CD4-positive, alpha-beta T cell treated with Interleukin-17A for 4 hours (primary cell): ENCODE results near the gene BABAM2.

Experiments
- DNase-seq: peaks from one replicate; pipeline ENCODE4 v3.0.0-alpha.2; 2020; ENCODE audit warnings: mixed read lengths

The BABAM2 gene

DNA sequence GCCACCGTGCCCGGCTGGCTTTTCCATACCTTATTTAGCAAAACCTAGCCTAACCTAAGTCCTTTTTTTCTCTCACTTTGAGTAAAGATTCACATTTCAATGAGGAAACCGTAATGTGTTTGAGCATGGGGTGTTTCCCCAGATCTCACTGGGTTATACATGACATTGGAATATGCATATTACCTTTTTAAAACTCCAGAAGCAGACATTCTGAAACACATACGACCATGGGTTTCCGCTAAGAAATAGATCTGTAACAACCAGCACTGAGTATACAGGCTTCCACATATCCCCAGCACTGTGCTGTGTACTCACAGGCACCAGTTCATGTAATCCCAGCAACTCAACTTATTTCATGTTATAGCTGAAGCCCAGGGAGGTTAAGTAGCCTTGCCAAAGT is 461.1 kb downstream of the BABAM2 start:
- DNase-seq, result no peak

- no peak for DNase-seq
Observed at GRCh38 chr2:28352104-28352503, 461.6 kb downstream of the BABAM2 start.

GRCh38 chr2:28352610-28353195 is 462.2 kb downstream of the BABAM2 start:
- no peak for DNase-seq

DNA sequence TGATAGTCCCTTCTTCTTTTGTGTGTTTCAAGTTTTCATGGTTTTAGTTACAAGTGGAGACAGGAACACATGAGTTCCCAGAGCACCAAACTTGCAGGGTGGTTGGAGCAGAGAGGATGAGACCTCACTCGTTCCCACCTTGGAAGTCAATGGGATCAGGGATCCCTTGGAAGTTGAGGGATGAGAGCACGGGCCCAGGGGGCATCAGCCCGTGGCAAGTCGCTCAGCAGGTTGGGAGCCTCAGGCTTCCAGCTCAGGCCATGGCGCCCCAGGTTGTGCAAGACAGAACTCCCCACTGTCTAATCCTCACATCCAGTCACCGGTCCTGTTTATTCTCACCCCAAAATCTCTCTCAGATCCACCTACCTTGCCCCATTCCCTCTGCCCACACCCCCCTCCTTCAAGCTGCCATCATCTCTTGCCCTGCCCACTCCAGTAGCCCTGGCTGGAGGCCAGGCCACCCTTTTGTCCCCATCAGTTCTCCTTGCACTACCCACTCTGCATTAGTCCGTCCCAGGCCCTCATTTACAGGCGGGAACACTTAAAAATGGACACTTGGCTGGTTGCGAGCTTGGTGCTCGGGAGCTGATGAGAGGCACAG is 464.5 kb downstream of the BABAM2 start:
- no peak for DNase-seq

DNA sequence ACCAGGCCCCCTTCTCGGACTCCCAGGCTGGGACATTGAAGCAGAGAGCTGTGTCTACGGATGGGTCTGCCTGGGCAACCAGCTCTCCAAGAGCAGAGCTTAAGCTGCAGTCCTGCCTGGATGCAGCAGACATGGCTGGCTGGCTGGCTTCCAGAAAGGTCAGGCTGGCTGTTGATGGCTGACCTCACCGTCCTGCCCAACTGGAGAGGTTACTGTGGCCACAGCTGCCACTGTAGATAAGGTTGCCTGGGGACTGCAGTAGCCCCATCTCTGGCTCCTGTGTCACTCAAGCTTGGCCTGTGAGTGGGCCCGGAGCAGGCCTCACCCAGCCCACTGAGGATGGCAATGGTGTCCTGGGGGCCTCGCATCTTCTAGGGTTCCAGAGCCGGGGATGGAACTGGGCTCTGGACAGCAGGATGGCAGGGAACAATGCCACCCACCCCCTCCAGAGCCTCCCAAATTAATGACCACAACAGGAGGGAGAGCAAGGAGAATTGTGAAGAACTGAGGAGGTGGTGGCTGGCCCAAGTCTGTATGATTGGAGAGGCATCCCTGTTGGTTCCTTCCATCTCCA is 465.1 kb downstream of the BABAM2 start:
- DNase-seq, result no peak

- DNase-seq, result peak; percentile 48
Observed at GRCh38 chr2:28356095-28356911, 465.8 kb downstream of the BABAM2 start.

- DNase-seq, result no peak
Observed at GRCh38 chr2:28357055-28357454, 466.5 kb downstream of the BABAM2 start.

DNA sequence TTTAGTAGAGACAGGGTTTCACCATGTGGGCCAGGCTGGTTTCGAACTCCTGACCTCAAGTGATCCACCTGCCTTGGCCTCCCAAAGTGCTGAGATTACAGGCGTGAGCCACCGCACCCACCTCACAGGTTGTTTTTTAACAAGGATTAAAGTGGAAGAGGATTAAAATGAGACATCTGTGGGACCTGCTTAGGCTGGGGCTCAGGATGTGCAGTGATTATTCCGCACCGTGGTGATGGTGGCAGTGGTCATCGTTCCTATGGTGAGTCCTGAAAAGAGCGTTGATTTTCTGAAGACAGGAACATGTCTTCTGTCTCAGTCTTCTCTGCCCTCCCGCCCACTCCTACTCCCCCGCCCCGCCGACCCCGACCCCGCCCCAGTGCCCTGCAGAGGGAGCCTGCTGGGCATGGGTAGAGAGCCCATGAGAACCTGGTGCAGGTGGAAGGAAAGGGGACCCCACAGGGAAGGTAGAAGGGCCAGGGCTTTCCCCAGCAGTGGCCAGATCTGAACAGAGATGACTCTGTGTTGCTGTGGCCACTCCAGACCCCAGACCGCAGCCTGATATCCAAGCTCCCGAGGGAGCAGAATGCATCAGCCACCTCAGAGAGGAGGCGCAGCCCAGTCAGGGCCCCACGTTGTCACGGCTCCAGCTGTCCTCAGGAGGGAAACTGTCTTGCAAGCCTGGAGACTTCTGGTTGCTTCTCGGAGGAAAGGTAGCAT is 467.6 kb downstream of the BABAM2 start:
- no peak for DNase-seq

DNA sequence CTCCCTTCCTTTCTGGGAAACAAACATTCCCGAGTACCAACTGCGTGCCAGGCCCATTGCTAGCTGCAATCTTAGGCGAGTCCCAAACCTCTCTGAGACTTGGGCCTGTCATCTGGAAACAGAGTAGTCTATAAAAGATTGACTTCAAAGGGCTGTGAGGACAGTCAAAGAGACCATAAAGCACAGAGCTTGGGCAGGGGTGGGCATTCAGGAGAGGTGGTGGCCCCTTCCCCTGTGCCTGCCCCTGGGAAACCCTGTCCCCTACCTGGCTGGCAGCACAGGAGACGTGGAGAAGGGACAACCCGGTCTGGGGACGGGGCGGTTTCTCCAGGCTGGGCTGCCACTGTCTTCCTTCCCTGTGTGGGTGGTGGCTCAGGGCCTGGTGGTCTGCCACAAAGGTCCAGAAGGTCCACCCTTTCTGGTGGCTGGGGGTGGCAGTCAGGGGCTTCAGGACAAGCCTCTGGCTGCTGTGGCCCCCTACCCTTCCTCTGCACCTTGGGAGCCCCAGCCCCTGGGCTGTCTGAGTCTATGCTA is 468.2 kb downstream of the BABAM2 start:
- no peak for DNase-seq

- DNase-seq, result peak; percentile 78
Observed at GRCh38 chr2:28359222-28360057, 468.9 kb downstream of the BABAM2 start.

DNA sequence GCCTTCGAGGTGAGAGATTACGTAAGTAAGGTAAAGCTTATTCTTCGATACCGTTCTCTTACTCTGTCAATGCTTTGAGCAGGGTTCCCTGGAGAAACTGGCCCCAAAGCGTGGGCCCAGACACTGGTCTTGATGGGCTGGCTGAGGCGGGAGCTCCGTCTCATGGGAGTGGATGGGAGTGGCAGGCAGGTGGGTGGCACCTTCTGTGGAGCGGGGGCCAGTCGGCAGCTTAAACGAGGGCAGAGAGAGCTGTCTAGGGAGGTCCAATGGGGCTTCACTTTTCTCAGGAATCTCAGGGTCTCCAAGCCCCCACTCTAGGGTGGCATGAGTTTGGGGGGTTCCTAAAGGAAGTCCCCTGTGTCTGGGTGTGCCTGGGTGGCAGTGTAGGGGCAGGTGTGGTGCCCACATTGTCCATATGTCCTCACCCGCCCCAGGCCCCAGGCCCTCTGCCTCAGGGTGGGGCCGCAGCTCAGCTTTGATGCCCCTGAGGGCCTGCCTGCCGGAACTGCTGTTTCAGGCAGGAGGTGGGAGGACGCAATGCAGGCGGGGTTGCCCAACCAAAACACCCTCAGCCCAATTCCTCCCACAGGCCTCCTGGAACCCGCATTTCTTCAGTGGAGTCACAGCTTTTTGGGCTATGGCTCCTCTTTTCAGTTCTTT is 469.7 kb downstream of the BABAM2 start:
- no peak for DNase-seq

DNA sequence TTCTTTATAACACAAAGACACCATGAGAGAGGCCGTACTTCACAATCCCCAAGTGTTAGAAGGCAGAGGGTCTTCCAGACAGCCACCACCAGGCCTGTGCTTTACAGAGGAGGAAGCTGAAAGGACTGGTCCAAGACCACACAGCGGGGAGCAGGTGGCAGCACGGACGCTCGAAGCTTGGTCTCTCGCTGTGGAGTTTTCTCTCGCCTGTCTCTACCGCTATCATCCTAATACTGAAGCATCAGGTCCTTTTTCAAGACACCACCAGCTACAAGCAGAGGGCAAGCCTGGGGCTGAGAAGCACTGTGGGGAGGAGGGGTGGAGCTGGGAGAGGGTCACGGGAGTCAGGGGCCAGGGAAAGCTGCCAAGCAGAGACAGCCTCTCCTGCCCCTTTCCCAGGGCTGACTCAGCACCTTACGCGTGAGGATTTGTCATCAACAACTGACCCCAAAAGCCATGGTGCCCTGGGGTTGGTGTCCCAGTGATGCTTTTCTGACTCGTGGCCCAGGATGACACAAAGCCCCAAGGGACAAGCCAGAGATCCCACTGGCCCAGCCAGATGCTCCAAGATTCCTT is 470.3 kb downstream of the BABAM2 start:
- no peak for DNase-seq

GRCh38 chr2:28361991-28362710 is 471.6 kb downstream of the BABAM2 start:
- DNase-seq, result no peak

DNA sequence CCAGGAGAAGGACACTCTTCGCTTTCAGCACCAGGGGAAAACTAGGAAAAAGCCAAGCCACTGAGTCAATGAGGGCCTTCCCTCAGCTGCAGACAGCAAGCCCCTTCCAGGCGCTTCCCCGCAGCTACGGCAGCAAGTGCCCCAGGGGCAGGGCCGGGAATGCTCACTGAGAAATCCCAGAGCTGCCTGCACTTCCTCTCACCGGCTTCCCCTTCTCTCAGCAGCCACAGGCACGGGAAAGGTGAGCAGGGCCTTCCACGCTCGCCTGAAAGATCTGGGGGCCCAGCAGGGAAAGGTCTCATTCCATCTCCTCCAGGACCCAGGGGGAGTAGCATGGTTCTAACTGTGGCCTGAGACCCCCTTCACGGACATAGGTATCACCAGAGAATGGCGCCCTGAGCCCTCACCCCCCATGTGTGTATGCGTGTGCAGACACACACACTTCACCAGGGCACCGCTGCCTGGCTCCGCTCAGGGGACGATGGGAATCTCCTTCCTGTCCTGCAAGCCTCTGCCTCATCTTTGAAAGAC is 472.5 kb downstream of the BABAM2 start:
- no peak for DNase-seq

GRCh38 chr2:28363686-28364280 is 473.3 kb downstream of the BABAM2 start:
- DNase-seq, result no peak

GRCh38 chr2:28364610-28365009 is 474.1 kb downstream of the BABAM2 start:
- DNase-seq, result no peak

GRCh38 chr2:28365158-28365557 is 474.6 kb downstream of the BABAM2 start:
- no peak for DNase-seq

GRCh38 chr2:28366149-28366495 is 475.6 kb downstream of the BABAM2 start:
- no peak for DNase-seq

DNA sequence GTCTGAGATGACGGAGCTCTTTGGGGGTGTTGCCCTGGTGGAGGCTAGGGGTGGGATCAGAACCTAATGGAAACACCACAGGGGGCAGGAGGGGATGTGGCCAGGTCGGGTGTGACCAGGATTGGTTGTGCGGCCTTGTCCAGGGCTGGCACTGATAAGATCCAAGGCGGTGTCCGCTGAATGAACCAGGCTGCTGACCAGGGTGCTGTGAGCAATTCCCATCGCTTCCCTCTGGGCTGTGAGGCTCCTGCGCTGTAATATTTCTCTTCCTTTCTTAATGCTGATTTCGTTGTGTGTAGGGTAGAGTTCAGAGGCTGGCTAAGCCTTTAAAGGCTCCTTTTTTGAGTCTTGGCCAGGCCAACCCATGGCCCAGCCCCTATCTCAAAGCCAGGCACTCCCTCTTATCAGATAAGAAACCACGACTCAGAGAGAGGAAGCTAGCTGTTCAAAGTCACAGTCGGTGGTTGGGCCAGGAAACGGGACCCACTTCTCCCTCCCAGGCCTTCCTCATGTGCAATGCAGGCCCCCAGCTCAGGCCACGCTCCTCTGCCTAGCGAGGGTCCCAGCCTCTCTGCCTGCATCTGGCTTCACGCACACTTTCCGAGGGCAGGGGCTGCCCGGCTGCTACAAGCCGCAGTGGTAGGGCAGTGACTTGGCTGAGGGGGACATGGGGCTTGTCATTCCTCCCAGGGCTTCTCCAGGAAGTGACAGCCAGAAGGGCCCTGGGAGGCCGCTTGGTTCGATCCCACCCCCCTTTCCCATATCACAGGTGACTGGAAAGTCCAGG is 476.2 kb downstream of the BABAM2 start:
- DNase-seq, result peak; percentile 67
